ENCODE results near the gene TAP2.

Gene TAP2

DNA sequence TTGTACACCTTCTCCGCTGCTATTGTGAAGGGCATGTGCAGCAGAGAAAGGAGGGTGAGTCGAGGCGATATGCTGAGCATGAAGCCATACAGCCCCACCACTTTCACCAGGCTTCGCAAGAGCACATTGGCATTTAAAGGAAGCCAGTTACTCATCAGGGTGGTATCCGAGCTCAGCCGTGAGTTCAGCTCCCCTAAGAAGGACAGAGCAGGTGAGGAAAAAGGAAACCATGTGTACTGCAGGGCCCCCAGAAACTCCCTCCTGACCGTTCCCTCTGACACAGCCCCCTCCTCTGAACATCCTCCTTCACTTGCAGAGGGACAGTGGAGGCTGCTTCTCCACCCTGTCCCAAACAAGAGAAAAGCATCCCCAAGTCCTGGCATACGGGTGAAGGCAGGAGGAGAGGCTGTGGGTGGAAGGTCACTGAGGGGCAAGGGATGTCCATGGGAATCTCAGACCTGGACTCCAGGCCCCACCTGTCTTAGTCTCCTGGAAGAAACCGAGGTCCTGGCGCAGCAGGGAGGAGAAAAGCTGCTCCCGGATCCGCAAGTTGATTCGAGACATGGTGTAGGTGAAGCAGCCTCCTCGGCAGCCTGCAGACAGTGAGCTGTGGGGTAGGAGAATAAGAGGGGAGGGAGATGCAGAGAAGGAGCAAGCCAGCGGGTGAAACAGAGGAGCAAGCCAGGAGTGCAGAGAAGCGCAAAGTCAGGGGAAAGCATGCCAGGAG lies 3.2 kb downstream of the TAP2 start:
- Histone ChIP-seq H3K27ac (ENCODE audit: low read depth, low read length) (no peak overlapping the region), H3K79me2 (ENCODE audit: control insufficient read depth, insufficient read depth, low read length, unreplicated experiment) (peaks cover 23% of the 10 kb centered on the region), H3K36me3 (ENCODE audit: insufficient read depth, low read length) (peaks cover 10% of the 10 kb centered on the region; the same call in 1 of the 2 replicates), H2AFZ (ENCODE audit: low read length, unreplicated experiment) (no peak overlapping the region), H3K27me3 (ENCODE audit: insufficient read depth, low read length) (no peaks in the 10 kb centered on the region), H3K4me1 (ENCODE audit: control insufficient read depth, insufficient read depth, low read length, unreplicated experiment) (peaks cover 11% of the 10 kb centered on the region), H3K4me3 (ENCODE audit: low read depth, low read length) (no peak overlapping the region)

DNA sequence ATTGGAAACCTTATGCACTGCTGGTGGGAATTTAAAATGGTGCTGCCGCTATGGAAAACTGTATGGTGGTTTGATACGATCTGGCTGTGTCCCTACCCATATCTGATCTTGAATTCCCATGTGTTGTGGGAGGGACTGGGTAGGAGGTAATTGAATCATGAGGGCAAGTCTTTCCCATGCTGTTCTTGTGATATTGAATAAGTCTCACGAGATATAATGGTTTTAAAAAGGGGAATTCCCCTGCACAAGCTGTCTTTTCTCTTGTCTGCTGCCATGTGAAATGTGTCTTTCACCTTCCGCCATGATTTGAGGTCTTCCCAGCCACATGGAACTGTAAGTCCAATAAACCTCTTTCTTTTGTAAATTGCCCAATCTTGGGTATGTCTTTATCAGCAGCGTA lies 4.9 kb downstream of the TAP2 start:
- Histone ChIP-seq H3K4me3 (ENCODE audit: low read depth, low read length) (no peak overlapping the region), H3K36me3 (ENCODE audit: insufficient read depth, low read length) (peaks cover 10% of the 10 kb centered on the region; the same call in 1 of the 2 replicates), H3K27ac (ENCODE audit: low read depth, low read length) (no peak overlapping the region), H2AFZ (ENCODE audit: low read length, unreplicated experiment) (no peak overlapping the region), H3K27me3 (ENCODE audit: insufficient read depth, low read length) (no peaks in the 10 kb centered on the region), H3K79me2 (ENCODE audit: control insufficient read depth, insufficient read depth, low read length, unreplicated experiment) (peaks cover 23% of the 10 kb centered on the region), H3K4me1 (ENCODE audit: control insufficient read depth, insufficient read depth, low read length, unreplicated experiment) (peaks cover 11% of the 10 kb centered on the region)

DNA sequence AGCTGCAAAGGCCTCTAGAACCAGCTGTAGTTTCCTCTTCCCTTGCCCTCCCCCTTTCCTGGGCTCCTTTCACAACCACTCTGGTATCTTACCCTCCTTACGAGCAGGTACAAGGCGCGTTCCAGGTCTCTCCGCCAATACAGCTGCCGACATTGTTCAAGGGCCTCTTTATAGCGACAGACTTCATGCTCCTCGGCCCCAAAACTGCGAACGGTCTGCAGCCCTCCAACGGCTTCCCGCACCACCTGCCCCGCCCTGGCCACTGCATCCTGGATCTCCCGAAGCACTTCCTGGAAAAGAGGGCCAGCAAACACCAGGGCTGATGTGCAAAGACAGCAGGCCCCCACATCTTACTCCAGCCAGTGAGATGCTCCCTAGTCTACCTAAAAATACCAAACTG lies 6.0 kb downstream of the TAP2 start:
- no peak overlapping the region for H3K27ac ChIP-seq (ENCODE audit: low read depth, low read length)
- H3K4me1 ChIP-seq (ENCODE audit: control insufficient read depth, insufficient read depth, low read length, unreplicated experiment): peaks cover 9% of the 10 kb centered on the region
- no peaks in the 10 kb centered on the region for H3K27me3 ChIP-seq (ENCODE audit: insufficient read depth, low read length)
- H2AFZ ChIP-seq (ENCODE audit: low read length, unreplicated experiment): no peak overlapping the region
- H3K36me3 ChIP-seq (ENCODE audit: insufficient read depth, low read length): peaks cover 10% of the 10 kb centered on the region; the same call in 1 of the 2 replicates
- peaks cover 18% of the 10 kb centered on the region for H3K79me2 ChIP-seq (ENCODE audit: control insufficient read depth, insufficient read depth, low read length, unreplicated experiment)
- no peak overlapping the region for H3K4me3 ChIP-seq (ENCODE audit: low read depth, low read length)

DNA sequence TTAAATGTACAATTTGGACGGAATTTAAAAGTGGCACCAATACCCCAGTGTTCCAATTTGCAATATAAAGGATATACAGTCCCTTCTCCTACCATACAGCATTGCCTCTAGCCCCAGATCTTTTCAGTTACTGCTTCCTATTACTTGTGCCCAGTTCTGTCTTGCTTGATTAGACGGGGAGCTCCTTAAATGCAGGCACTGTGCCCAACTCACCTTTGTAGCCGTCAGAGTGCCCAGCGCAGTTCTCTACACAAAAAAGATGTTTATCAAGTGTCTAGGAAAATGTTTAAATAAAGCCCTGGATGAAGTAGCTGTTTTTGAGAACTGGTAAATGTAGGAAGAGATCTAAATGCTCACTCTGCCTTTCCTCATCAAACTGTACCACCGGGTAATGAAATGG lies 7.6 kb downstream of the TAP2 start:
- H2AFZ ChIP-seq (ENCODE audit: low read length, unreplicated experiment): no peak overlapping the region
- no peak overlapping the region for H3K27ac ChIP-seq (ENCODE audit: low read depth, low read length)
- peaks cover 10% of the 10 kb centered on the region; the same call in 1 of the 2 replicates for H3K36me3 ChIP-seq (ENCODE audit: insufficient read depth, low read length)
- no peak overlapping the region for H3K4me3 ChIP-seq (ENCODE audit: low read depth, low read length)
- peaks cover 4% of the 10 kb centered on the region for H3K79me2 ChIP-seq (ENCODE audit: control insufficient read depth, insufficient read depth, low read length, unreplicated experiment)
- H3K27me3 ChIP-seq (ENCODE audit: insufficient read depth, low read length): no peaks in the 10 kb centered on the region
- peaks cover 6% of the 10 kb centered on the region for H3K4me1 ChIP-seq (ENCODE audit: control insufficient read depth, insufficient read depth, low read length, unreplicated experiment)

DNA sequence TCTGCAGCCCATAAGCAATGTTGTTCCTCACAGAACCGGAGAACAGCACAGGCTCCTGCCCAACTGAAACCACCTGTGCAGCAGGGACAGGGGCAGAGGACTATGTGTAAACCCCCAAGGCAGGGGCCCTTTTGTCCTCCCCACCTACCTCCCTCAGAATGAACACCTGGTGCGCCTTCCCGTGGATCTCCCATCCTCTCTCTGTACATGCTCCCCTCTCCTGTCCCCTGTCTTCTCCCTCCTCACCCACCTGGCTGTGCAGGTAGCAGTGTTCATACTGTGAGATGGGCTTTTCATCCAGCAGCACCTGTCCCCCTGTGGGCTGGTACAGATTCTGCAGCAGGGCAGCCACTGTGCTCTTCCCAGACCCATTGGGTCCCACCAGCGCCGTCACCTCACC lies 8.5 kb downstream of the TAP2 start:
- Histone ChIP-seq H3K36me3 (ENCODE audit: insufficient read depth, low read length) (peaks cover 9% of the 10 kb centered on the region; the same call in 1 of the 2 replicates), H3K27ac (ENCODE audit: low read depth, low read length) (no peak overlapping the region)

DNA sequence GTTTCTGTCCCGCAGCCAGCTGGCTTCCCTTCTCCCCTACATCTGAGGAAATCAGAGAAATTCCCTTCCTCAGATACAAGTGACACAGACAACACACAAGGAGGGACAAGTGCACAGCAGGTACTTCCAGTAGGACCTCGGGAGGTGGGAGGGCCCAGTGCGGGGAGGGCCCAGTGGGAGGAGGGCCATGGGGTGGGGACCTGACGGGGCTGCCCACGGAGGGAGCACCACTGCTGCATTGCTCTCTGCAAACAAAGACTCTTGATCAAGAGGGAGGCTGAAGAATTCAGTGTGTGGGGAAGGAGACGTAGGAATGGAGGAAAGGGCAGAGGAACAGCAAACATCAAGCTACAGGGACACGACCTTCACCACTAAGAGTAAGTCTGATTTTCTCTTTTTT lies 9.0 kb downstream of the TAP2 start:
- Histone ChIP-seq H2AFZ (ENCODE audit: low read length, unreplicated experiment) (no peak overlapping the region), H3K36me3 (ENCODE audit: insufficient read depth, low read length) (peaks cover 7% of the 10 kb centered on the region; the same call in 1 of the 2 replicates), H3K4me3 (ENCODE audit: low read depth, low read length) (no peak overlapping the region), H3K79me2 (ENCODE audit: control insufficient read depth, insufficient read depth, low read length, unreplicated experiment) (no peaks in the 10 kb centered on the region), H3K4me1 (ENCODE audit: control insufficient read depth, insufficient read depth, low read length, unreplicated experiment) (peaks cover 7% of the 10 kb centered on the region), H3K27me3 (ENCODE audit: insufficient read depth, low read length) (no peaks in the 10 kb centered on the region), H3K27ac (ENCODE audit: low read depth, low read length) (no peak overlapping the region)

More for the DNA sequence above, 8.5 kb downstream of the TAP2 start:
- peaks cover 7% of the 10 kb centered on the region for H3K4me1 ChIP-seq (ENCODE audit: control insufficient read depth, insufficient read depth, low read length, unreplicated experiment)
- no peaks in the 10 kb centered on the region for H3K27me3 ChIP-seq (ENCODE audit: insufficient read depth, low read length)
- peaks cover 1% of the 10 kb centered on the region for H3K79me2 ChIP-seq (ENCODE audit: control insufficient read depth, insufficient read depth, low read length, unreplicated experiment)
- no peak overlapping the region for H3K4me3 ChIP-seq (ENCODE audit: low read depth, low read length)
- no peak overlapping the region for H2AFZ ChIP-seq (ENCODE audit: low read length, unreplicated experiment)

DNA sequence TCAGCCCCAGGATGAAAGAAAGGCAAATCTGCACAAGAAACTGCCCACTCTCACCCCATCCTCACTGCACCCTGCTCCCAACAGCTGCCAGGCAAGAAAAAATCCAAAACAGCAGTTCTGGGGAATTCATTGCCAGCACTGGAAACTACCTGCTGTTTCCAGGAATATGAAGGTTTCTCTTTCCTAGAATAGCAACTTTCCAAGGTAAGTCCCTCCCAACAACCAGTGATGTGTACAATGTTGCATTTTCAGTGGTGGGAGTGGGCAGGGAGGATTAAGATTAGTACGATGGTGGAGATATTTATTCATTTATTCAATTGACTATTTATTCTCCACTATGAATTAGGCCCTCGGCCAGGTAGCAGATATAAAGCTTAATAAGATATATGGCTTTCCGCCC lies 11.5 kb downstream of the TAP2 start:
- no peak overlapping the region for H3K27ac ChIP-seq (ENCODE audit: low read depth, low read length)
- H2AFZ ChIP-seq (ENCODE audit: low read length, unreplicated experiment): no peak overlapping the region
- no peaks in the 10 kb centered on the region for H3K36me3 ChIP-seq (ENCODE audit: insufficient read depth, low read length)
- H3K4me3 ChIP-seq (ENCODE audit: low read depth, low read length): no peak overlapping the region
- no peaks in the 10 kb centered on the region for H3K27me3 ChIP-seq (ENCODE audit: insufficient read depth, low read length)
- H3K4me1 ChIP-seq (ENCODE audit: control insufficient read depth, insufficient read depth, low read length, unreplicated experiment): peaks cover 7% of the 10 kb centered on the region
- no peaks in the 10 kb centered on the region for H3K79me2 ChIP-seq (ENCODE audit: control insufficient read depth, insufficient read depth, low read length, unreplicated experiment)

DNA sequence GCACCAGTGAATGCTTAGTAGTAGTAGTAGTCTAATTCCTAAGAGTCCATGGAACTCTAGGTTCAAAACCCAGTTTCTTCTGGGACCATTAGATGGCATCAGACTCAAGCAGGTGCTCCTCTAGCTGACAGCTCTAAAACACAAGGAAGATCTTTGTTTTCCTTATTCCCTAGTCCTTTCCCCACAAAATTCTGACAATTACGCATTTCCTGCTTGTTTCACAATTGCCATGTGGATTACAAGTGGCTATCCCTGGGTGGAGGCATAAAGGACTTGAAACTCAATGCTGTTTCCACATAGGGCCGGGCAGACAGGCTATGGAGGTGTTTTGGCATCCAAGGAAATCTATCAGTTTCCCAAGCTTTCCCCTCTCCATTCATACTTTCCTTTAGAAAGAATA lies 12.6 kb downstream of the TAP2 start:
- H3K27ac ChIP-seq (ENCODE audit: low read depth, low read length): no peak overlapping the region
- no peaks in the 10 kb centered on the region for H3K27me3 ChIP-seq (ENCODE audit: insufficient read depth, low read length)
- H2AFZ ChIP-seq (ENCODE audit: low read length, unreplicated experiment): no peak overlapping the region

DNA sequence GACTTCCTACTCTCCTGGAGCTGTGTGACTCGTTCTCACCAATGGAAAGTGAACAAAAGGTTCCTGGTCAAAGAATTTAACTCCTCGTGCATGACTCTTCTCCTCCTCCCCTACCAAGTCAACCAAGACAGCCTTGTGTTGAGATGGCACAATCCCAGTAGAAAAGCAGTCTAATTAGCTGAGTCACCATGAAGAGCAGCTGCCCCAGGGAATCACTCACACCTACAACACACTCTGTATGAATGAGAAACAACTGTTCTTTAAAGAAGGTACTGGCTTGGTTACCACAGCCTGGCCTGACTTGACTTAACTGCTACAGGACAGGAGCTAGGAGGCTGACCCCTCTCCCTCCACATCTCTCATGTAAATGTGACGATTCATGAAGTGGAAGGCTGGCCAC lies 18.8 kb downstream of the TAP2 start:
- Histone ChIP-seq H3K4me3 (ENCODE audit: low read depth, low read length) (no peak overlapping the region), H3K79me2 (ENCODE audit: control insufficient read depth, insufficient read depth, low read length, unreplicated experiment) (no peaks in the 10 kb centered on the region), H2AFZ (ENCODE audit: low read length, unreplicated experiment) (no peak overlapping the region), H3K27me3 (ENCODE audit: insufficient read depth, low read length) (no peaks in the 10 kb centered on the region), H3K27ac (ENCODE audit: low read depth, low read length) (0 out of 2 replicates have a peak overlapping the region, but pooled peaks have one; percentile 17), H3K4me1 (ENCODE audit: control insufficient read depth, insufficient read depth, low read length, unreplicated experiment) (peaks cover 11% of the 10 kb centered on the region), H3K36me3 (ENCODE audit: insufficient read depth, low read length) (no peaks in the 10 kb centered on the region)

More for the DNA sequence above, 12.6 kb downstream of the TAP2 start:
- Histone ChIP-seq H3K36me3 (ENCODE audit: insufficient read depth, low read length) (no peaks in the 10 kb centered on the region), H3K79me2 (ENCODE audit: control insufficient read depth, insufficient read depth, low read length, unreplicated experiment) (no peaks in the 10 kb centered on the region), H3K4me1 (ENCODE audit: control insufficient read depth, insufficient read depth, low read length, unreplicated experiment) (peaks cover 7% of the 10 kb centered on the region), H3K4me3 (ENCODE audit: low read depth, low read length) (no peak overlapping the region)

DNA sequence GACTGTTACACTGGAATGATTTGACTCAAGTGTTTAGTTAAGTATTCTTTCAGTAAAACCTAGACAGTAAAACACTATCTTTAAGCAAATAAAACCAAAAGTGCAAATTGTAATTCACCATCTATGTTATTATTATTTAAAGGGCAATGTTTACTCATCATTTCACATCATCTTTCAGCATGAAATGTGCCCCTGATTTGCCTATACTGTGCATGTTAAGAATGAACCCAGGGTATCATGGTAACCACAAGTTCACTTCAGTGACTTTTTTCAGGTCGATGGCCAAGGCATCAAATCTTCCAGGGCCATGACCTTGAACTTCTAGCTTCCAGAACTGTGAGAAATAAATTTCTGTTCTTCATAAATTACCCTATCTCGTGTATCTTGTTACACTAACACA lies 19.7 kb downstream of the TAP2 start:
- no peak overlapping the region for H2AFZ ChIP-seq (ENCODE audit: low read length, unreplicated experiment)
- no peak overlapping the region for H3K27ac ChIP-seq (ENCODE audit: low read depth, low read length)
- H3K79me2 ChIP-seq (ENCODE audit: control insufficient read depth, insufficient read depth, low read length, unreplicated experiment): no peaks in the 10 kb centered on the region
- H3K27me3 ChIP-seq (ENCODE audit: insufficient read depth, low read length): no peaks in the 10 kb centered on the region
- no peaks in the 10 kb centered on the region for H3K36me3 ChIP-seq (ENCODE audit: insufficient read depth, low read length)
- no peak overlapping the region for H3K4me3 ChIP-seq (ENCODE audit: low read depth, low read length)
- H3K4me1 ChIP-seq (ENCODE audit: control insufficient read depth, insufficient read depth, low read length, unreplicated experiment): peaks cover 11% of the 10 kb centered on the region

DNA sequence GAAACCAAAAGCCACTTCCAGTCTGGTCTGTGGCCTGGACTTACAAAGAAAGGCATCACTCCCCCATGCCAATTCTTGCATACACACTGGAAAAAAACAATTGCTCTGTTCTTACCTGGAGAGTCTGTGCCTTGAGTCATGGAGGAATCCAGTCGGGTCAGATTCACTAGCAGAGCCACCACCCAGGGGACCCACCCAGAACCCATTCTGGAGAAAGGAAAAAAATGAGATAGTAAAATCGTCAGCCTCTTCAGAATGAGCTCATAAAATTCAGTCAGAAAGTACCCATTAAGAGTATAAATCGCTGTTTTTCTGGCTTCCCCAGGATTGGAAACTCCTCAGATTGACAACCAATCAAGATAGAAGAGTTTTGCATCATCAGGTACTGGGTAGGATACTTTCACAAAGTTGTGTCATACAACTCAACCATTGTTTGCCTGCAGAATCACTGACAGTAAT lies 21.8 kb downstream of the TAP2 start, which contains the start of gene HLA-DOB:
Gene HLA-DOB (minus strand): TSS at position 257 of the 459 bp plus-strand sequence. CDS start 51 bp downstream, at position 206.
- Histone ChIP-seq H3K27ac (ENCODE audit: low read depth, low read length) (no peak within 1 kb of the TSS), H3K4me3 (ENCODE audit: low read depth, low read length) (no peak within 1 kb of the TSS), H3K4me1 (ENCODE audit: control insufficient read depth, insufficient read depth, low read length, unreplicated experiment) (peaks cover 11% of the 10 kb centered on the region), H2AFZ (ENCODE audit: low read length, unreplicated experiment) (no peak within 1 kb of the TSS), H3K36me3 (ENCODE audit: insufficient read depth, low read length) (no peaks in the 10 kb centered on the region), H3K27me3 (ENCODE audit: insufficient read depth, low read length) (no peaks in the 10 kb centered on the region), H3K79me2 (ENCODE audit: control insufficient read depth, insufficient read depth, low read length, unreplicated experiment) (no peaks in the 10 kb centered on the region)

Measured in ACC112 (cell line).